ENCODE data around the gene PRCD. TPM values are rescaled to one million over a fixed set of nuclear protein-coding genes. Genes with fewer than 3 reads are reported as not detected.
A peak's percentile ranks its signal among the peaks of the same experiment; 100 is the strongest.
"Not testable (repeated sequence)": the region's sequence is repeated elsewhere in the genome, so short reads cannot be mapped to it uniquely, and the experiment has no call there.

PRCD gene
- polyA plus RNA-seq, 1 of the 3 experiments (the other 2 are of a cell fraction) = 2.2 TPM

DNA sequence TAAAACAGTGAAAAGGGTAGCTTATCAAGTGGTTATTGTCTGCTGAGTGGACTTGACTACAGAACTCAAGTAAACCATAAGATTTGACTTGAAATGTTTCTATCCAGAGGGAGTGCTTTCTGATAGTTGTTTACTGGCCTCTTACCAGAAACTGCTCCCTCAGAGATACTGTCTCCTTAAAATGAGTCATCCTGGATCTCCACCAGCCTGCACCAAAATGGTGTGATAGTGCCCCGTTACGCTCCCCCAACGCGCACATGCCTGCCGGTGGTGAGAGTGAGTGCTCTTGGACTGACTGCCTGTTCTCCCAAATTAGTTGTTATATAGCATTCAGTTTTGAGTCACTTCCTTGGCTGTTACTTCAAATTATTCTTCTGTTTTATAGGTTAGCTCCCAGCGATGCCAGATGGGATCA is 22.9 kb downstream of the PRCD start (continued):
- TF ChIP-seq RCOR1 (IDR thresholded peaks at IDR 0.05; ENCODE audit: low read length) = no peak
- TF ChIP-seq, protein P1, sequence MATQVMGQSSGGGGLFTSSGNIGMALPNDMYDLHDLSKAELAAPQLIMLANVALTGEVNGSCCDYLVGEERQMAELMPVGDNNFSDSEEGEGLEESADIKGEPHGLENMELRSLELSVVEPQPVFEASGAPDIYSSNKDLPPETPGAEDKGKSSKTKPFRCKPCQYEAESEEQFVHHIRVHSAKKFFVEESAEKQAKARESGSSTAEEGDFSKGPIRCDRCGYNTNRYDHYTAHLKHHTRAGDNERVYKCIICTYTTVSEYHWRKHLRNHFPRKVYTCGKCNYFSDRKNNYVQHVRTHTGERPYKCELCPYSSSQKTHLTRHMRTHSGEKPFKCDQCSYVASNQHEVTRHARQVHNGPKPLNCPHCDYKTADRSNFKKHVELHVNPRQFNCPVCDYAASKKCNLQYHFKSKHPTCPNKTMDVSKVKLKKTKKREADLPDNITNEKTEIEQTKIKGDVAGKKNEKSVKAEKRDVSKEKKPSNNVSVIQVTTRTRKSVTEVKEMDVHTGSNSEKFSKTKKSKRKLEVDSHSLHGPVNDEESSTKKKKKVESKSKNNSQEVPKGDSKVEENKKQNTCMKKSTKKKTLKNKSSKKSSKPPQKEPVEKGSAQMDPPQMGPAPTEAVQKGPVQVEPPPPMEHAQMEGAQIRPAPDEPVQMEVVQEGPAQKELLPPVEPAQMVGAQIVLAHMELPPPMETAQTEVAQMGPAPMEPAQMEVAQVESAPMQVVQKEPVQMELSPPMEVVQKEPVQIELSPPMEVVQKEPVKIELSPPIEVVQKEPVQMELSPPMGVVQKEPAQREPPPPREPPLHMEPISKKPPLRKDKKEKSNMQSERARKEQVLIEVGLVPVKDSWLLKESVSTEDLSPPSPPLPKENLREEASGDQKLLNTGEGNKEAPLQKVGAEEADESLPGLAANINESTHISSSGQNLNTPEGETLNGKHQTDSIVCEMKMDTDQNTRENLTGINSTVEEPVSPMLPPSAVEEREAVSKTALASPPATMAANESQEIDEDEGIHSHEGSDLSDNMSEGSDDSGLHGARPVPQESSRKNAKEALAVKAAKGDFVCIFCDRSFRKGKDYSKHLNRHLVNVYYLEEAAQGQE (IDR thresholded peaks at IDR 0.05; ENCODE audit: low read depth, low read length) = peak; percentile 52; the same call in 1 of the 2 replicates
- TF ChIP-seq TCF12 (IDR thresholded peaks at IDR 0.05) = peak; percentile 85
- peak; percentile 17; the same call in 1 of the 2 replicates for TF ChIP-seq MXI1 (IDR thresholded peaks at IDR 0.05; ENCODE audit: low read depth, low read length)
- peak; percentile 97 for TF ChIP-seq FOSL2 (IDR thresholded peaks at IDR 0.05; ENCODE audit: borderline replicate concordance, low read depth)
- TF ChIP-seq, protein P2, sequence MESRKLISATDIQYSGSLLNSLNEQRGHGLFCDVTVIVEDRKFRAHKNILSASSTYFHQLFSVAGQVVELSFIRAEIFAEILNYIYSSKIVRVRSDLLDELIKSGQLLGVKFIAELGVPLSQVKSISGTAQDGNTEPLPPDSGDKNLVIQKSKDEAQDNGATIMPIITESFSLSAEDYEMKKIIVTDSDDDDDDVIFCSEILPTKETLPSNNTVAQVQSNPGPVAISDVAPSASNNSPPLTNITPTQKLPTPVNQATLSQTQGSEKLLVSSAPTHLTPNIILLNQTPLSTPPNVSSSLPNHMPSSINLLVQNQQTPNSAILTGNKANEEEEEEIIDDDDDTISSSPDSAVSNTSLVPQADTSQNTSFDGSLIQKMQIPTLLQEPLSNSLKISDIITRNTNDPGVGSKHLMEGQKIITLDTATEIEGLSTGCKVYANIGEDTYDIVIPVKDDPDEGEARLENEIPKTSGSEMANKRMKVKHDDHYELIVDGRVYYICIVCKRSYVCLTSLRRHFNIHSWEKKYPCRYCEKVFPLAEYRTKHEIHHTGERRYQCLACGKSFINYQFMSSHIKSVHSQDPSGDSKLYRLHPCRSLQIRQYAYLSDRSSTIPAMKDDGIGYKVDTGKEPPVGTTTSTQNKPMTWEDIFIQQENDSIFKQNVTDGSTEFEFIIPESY (IDR thresholded peaks at IDR 0.05; ENCODE audit: borderline replicate concordance, low read depth) = peak; percentile 69; the same call in 1 of the 2 replicates
- TF ChIP-seq, protein P3, sequence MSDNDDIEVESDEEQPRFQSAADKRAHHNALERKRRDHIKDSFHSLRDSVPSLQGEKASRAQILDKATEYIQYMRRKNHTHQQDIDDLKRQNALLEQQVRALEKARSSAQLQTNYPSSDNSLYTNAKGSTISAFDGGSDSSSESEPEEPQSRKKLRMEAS (IDR thresholded peaks at IDR 0.05; ENCODE audit: low read depth) = peak; percentile 99
- TF ChIP-seq FOXM1 (IDR thresholded peaks at IDR 0.05; ENCODE audit: low read depth) = no peak
- TF ChIP-seq, protein P4, sequence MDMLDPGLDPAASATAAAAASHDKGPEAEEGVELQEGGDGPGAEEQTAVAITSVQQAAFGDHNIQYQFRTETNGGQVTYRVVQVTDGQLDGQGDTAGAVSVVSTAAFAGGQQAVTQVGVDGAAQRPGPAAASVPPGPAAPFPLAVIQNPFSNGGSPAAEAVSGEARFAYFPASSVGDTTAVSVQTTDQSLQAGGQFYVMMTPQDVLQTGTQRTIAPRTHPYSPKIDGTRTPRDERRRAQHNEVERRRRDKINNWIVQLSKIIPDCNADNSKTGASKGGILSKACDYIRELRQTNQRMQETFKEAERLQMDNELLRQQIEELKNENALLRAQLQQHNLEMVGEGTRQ (IDR thresholded peaks at IDR 0.05; ENCODE audit: borderline replicate concordance, low read depth, low read length) = no peak
- TF ChIP-seq JUND (IDR thresholded peaks at IDR 0.05) = peak; percentile 93
- no peak for TF ChIP-seq EZH2phosphoT487 (IDR thresholded peaks at IDR 0.05; ENCODE audit: borderline replicate concordance, low read depth)
- 0 out of 2 replicates have a peak, but pooled peaks have one; percentile 38 for TF ChIP-seq YY1 (IDR thresholded peaks at IDR 0.05; ENCODE audit: low read depth)

DNA sequence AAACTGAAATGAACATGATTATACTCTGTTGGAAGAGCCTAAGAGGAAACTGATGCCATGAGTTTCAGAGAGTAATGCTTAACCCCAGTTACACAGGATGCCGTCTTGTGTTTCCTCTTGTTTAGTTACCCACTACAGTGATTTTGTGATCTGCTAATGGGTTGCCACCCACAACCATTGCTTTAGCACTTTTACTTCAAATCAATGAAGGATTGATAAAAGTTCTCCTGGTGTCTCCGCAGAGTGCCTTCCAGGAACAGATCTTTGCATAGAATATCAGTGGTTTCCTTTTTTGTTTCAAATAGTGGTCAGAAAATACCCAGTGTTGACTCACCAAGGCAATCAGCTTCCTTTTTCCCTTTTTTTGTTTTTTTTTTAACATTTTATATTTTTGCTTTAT is 23.5 kb downstream of the PRCD start:
- CTCF ChIA-PET = interaction anchor here (14.3 kb wide), 1 partner anchor 60 kb away, joined by 206 read pairs; no protein-coding TSS in a partner anchor
- peaks cover 30 to 37% of the 10 kb centered on the region in 2 experiments for H3K4me1 ChIP-seq (ENCODE audit: control insufficient read depth in 1 of 2, insufficient read depth in 2 of 2, low read depth in 1 of 2, low read length in 1 of 2)
- H3K27me3 ChIP-seq (ENCODE audit: insufficient read depth); POLR2A ChIA-PET; H2AFZ ChIP-seq (ENCODE audit: low read depth); H3K9me3 ChIP-seq; DNase-seq; H3K4me3 ChIP-seq (ENCODE audit: low read depth in 2 of 2, low read length in 1 of 2); H3K9ac ChIP-seq; H3K9me2 ChIP-seq; H3K4me2 ChIP-seq: not testable (repeated sequence)
- H3K36me3 ChIP-seq (replicated peaks in 1 of 2; ENCODE audit: control insufficient read depth in 1 of 2, insufficient read depth in 2 of 2, low read length in 1 of 2) = peaks cover 42% of the 10 kb centered on the region in 2 experiments
- peak overlapping the region in 1 of 2 experiments; percentile 73; a peak in 1 of 4 replicates for H3K27ac ChIP-seq (ENCODE audit: low read depth in 2 of 2, low read length in 1 of 2)
- H3K79me2 ChIP-seq (ENCODE audit: insufficient read depth) = peaks cover 46% of the 10 kb centered on the region
- H4K20me1 ChIP-seq (ENCODE audit: insufficient read depth) = peaks cover 71% of the 10 kb centered on the region
- WGBS (ENCODE audit: low lambda C conversion rate) = 92% methylated on average over 2 of the region's 2 CpGs
- H3F3A ChIP-seq (replicated peaks; ENCODE audit: insufficient read depth) = peaks cover 59% of the 10 kb centered on the region

All from SK-N-SH (cell line).